MCF 10A (cell line): ENCODE data around the gene TECPR1. TPM values are rescaled to one million over a fixed set of nuclear protein-coding genes. Genes with fewer than 3 reads are reported as not detected.
A peak's percentile ranks its signal among the peaks of the same experiment; 100 is the strongest.

Source experiments
- BruUV-seq: library from RNA; stranded (reverse); fragments of 400-500 nt; replicated peaks from 2 replicates; lab custom pipeline; 2021; lab: Mats Ljungman, UMichigan
- CTCF ChIA-PET: fragments of 300-600 bp; sonication (Branson Sonifier 250); formaldehyde crosslinking; extraction: SDS; loops from one replicate; lab custom pipeline; 2021; ENCODE audit warnings: antibody characterized with exemption, inconsistent platforms; lab: Yijun Ruan, JAX
- POLR2A ChIA-PET: fragments of 300-600, 350-650 bp; sonication (Branson Sonifier 250); formaldehyde crosslinking; extraction: SDS; loops from one replicate; lab custom pipeline; 2020; ENCODE audit warnings: antibody characterized with exemption, inconsistent platforms; lab: Yijun Ruan, JAX
- DNase-seq: peaks from one replicate; pipeline ENCODE4 v3.0.0-alpha.2; 2018; ENCODE audit not compliant: unreplicated experiment
- H3K27ac Mint-ChIP-seq: one replicate; pipeline ENCODE4 v1.8.0; 2022; ENCODE audit warnings: mild to moderate bottlenecking, low read depth, mixed read lengths; ENCODE audit not compliant: unreplicated experiment
- H3K27me3 Mint-ChIP-seq: one replicate; pipeline ENCODE4 v1.8.0; 2022; ENCODE audit warnings: mixed read lengths; ENCODE audit not compliant: insufficient read depth, unreplicated experiment
- H3K36me3 Mint-ChIP-seq: one replicate; pipeline ENCODE4 v1.8.0; 2022; ENCODE audit warnings: mild to moderate bottlenecking, moderate library complexity, mixed read lengths; ENCODE audit not compliant: insufficient read depth, unreplicated experiment
- H3K4me1 Mint-ChIP-seq: one replicate; pipeline ENCODE4 v1.8.0; 2022; ENCODE audit warnings: mixed read lengths; ENCODE audit not compliant: insufficient read depth, unreplicated experiment
- H3K4me3 Mint-ChIP-seq: one replicate; pipeline ENCODE4 v1.8.0; 2022; ENCODE audit warnings: mild to moderate bottlenecking, moderate library complexity, mixed read lengths; ENCODE audit not compliant: unreplicated experiment
- H3K9me3 Mint-ChIP-seq: one replicate; pipeline ENCODE4 v1.8.0; 2022; ENCODE audit warnings: mixed read lengths; ENCODE audit not compliant: unreplicated experiment
- CTCF ChIP-seq: fragments of 200-600 bp; IDR thresholded peaks from one replicate; pipeline ENCODE4 v1.8.0; 2022; ENCODE audit warnings: antibody characterized with exemption, mild to moderate bottlenecking; ENCODE audit not compliant: unreplicated experiment
- intact Hi-C: fragments of 100-400 bp; cut with micrococcal nuclease; formaldehyde crosslinking; loops from 2 replicates; pipeline ENCODE4 v1.14.1; 2022
- total RNA-seq: library from RNA; stranded (reverse); gene quantifications from 2 replicates; pipeline ENCODE4 v1.2.3, GENCODE V29; 2022

TECPR1 gene
- total RNA-seq, 1 experiment from 2014 or later: 15.4 TPM

- H3K27me3 Mint-ChIP-seq: no peaks in the 10 kb centered on the region
- peak; percentile 17 for TF ChIP-seq CTCF
- no peak overlapping the region for H3K4me3 Mint-ChIP-seq
- H3K27ac Mint-ChIP-seq: no peak overlapping the region
- intact Hi-C loops: no loop called here
- CTCF ChIA-PET: interaction anchor here (0.5 to 1.6 kb wide), 6 partner anchors 12 to 245 kb away, joined by 3 to 8 read pairs (median 3); no protein-coding TSS in a partner anchor
- H3K4me1 Mint-ChIP-seq: no peaks in the 10 kb centered on the region
- DNase-seq: peak; percentile 40
- no TSS peak for BruUV-seq
- H3K9me3 Mint-ChIP-seq: no peaks in the 10 kb centered on the region
- no peaks in the 10 kb centered on the region for H3K36me3 Mint-ChIP-seq
- POLR2A ChIA-PET: interaction anchor here (0.9 to 2.1 kb wide), 3 partner anchors 14 to 18 kb away, joined by 3 to 7 read pairs (median 6); partner anchors contain the start of gene TECPR1
Observed at GRCh38 chr7:98266840-98267239, 14.8 kb upstream of the TECPR1 start.

GRCh38 chr7:98265841-98266271, 13.8 kb upstream of the TECPR1 start:
- TF ChIP-seq CTCF: no peak
- Mint-ChIP-seq H3K4me3 (no peak overlapping the region), H3K36me3 (no peaks in the 10 kb centered on the region), H3K27ac (no peak overlapping the region), H3K9me3 (no peaks in the 10 kb centered on the region), H3K27me3 (no peaks in the 10 kb centered on the region), H3K4me1 (no peaks in the 10 kb centered on the region)
- ChIA-PET POLR2A (no interaction called here), CTCF (interaction anchor here (0.6 to 1.9 kb wide), 3 partner anchors 92 to 576 kb away, joined by 3 to 6 read pairs (median 3); partner anchors contain the start of gene BAIAP2L1)
- DNase-seq: no peak
- intact Hi-C loops: no loop called here
- BruUV-seq: no TSS peak

GRCh38 chr7:98257701-98258100, 5.7 kb upstream of the TECPR1 start:
- CTCF ChIA-PET: no interaction called here
- POLR2A ChIA-PET: no interaction called here
- Mint-ChIP-seq H3K9me3 (no peaks in the 10 kb centered on the region), H3K27ac (no peak overlapping the region), H3K4me1 (peaks cover 5% of the 10 kb centered on the region), H3K4me3 (no peak overlapping the region), H3K36me3 (peaks cover 14% of the 10 kb centered on the region), H3K27me3 (no peaks in the 10 kb centered on the region)
- intact Hi-C loops: no loop called here
- DNase-seq: no peak
- BruUV-seq: no TSS peak
- no peak for TF ChIP-seq CTCF

GRCh38 chr7:98256431-98256830, 4.4 kb upstream of the TECPR1 start:
- Mint-ChIP-seq H3K4me3 (no peak overlapping the region), H3K36me3 (peaks cover 14% of the 10 kb centered on the region), H3K27me3 (no peaks in the 10 kb centered on the region), H3K9me3 (no peaks in the 10 kb centered on the region), H3K27ac (no peak overlapping the region), H3K4me1 (peaks cover 5% of the 10 kb centered on the region)
- POLR2A ChIA-PET: no interaction called here
- BruUV-seq: no TSS peak
- no peak for DNase-seq
- intact Hi-C loops: no loop called here
- CTCF ChIA-PET: interaction anchor here (1.2 kb wide), 1 partner anchor 12 kb away, joined by 6 read pairs; no protein-coding TSS in a partner anchor
- no peak for TF ChIP-seq CTCF
